ENCODE measurements around the gene NEGR1. TPM values are rescaled to one million over a fixed set of nuclear protein-coding genes. Genes with fewer than 3 reads are reported as not detected.

NEGR1 gene
- total and polyA plus RNA-seq, 9 of the 15 experiments (the other 6 are each of a cell fraction or from before 2014, with no cell fraction given): not detected

GRCh38 chr1:71980556-71980955 is 301.8 kb downstream of the NEGR1 start (continued):
- TF ChIP-seq REST (IDR thresholded peaks at IDR 0.05; ENCODE audit: borderline replicate concordance): no peak
- no peak for TF ChIP-seq REST (CRISPR knock-in tag; IDR thresholded peaks at IDR 0.05; ENCODE audit: low read depth)
- TF ChIP-seq ZNF696 (CRISPR knock-in tag; conservative IDR thresholded peaks at IDR 0.05): no peak
- TF ChIP-seq KLF10 (CRISPR knock-in tag; IDR thresholded peaks at IDR 0.05): no peak
- TF ChIP-seq RFX5 (IDR thresholded peaks at IDR 0.05; ENCODE audit: low read depth, low read length): no peak
- no peak for TF ChIP-seq E2F6 (IDR thresholded peaks at IDR 0.05; ENCODE audit: borderline replicate concordance in 1 of 2, extremely low read depth in 1 of 2, insufficient read depth in 1 of 2, insufficient read length in 1 of 2, low read depth in 1 of 2, low read length in 1 of 2, poor library complexity in 1 of 2, severe bottlenecking in 1 of 2)
- TF ChIP-seq CHCHD3 (CRISPR knock-in tag; IDR thresholded peaks at IDR 0.05): no peak
- TF ChIP-seq BCOR (IDR thresholded peaks at IDR 0.05): no peak
- TF ChIP-seq HCFC1 (IDR thresholded peaks at IDR 0.05; ENCODE audit: low read depth, low read length): no peak
- no peak for TF ChIP-seq ZNF124 (CRISPR knock-in tag; IDR thresholded peaks at IDR 0.05)
- TF ChIP-seq NFRKB (IDR thresholded peaks at IDR 0.05; ENCODE audit: low read depth): no peak
- no peak for TF ChIP-seq ZKSCAN1 (IDR thresholded peaks at IDR 0.05; ENCODE audit: low read depth, low read length)
